Endothelial cell of umbilical vein (primary cell): Measurements from ENCODE around the gene AFF1.

Experiments
- CTCF ChIP-seq, 2 donors: IDR thresholded peaks; 1 replicate in 1 of 2; 2 replicates in 1 of 2; pipeline ENCODE4 v1.5.1; 2011; ENCODE audit warnings: low read length in 2 of 2, mild to moderate bottlenecking in 2 of 2, moderate library complexity in 2 of 2, control low read depth in 1 of 2, inconsistent platforms in 1 of 2, low read depth in 1 of 2; ENCODE audit not compliant: insufficient read depth in 1 of 2; ENCODE audit errors: extremely low read depth in 1 of 2
- EZH2 ChIP-seq: IDR thresholded peaks from 2 replicates; pipeline ENCODE4 v1.6.1; 2012; ENCODE audit warnings: borderline replicate concordance, low read depth, mild to moderate bottlenecking, moderate library complexity, low read length, inconsistent platforms; ENCODE audit not compliant: severe bottlenecking
- FOS ChIP-seq: IDR thresholded peaks from 2 replicates; pipeline ENCODE4 v1.6.1; 2011; ENCODE audit warnings: mild to moderate bottlenecking, low read length, moderate library complexity, borderline replicate concordance; ENCODE audit not compliant: insufficient read depth
- JUN ChIP-seq: IDR thresholded peaks from 2 replicates; pipeline ENCODE4 v1.6.1; 2011; ENCODE audit warnings: borderline replicate concordance, low read depth; ENCODE audit not compliant: insufficient read length, insufficient read depth
- MAX ChIP-seq: IDR thresholded peaks from 2 replicates; pipeline ENCODE4 v1.6.1; 2011; ENCODE audit not compliant: insufficient read depth, insufficient read length
- MYC ChIP-seq: IDR thresholded peaks from one replicate; pipeline ENCODE4 v1.6.1; 2011; ENCODE audit warnings: mild to moderate bottlenecking, low read depth, low read length
- POLR2A ChIP-seq: IDR thresholded peaks from 2 replicates; pipeline ENCODE4 v1.6.1; 2012; ENCODE audit warnings: low read depth, mild to moderate bottlenecking, control low read depth, low read length
- POLR2AphosphoS5 ChIP-seq: IDR thresholded peaks from 2 replicates; pipeline ENCODE4 v1.6.1; 2012; ENCODE audit warnings: low read depth, mild to moderate bottlenecking, control low read depth, low read length, moderate library complexity; ENCODE audit not compliant: insufficient read depth

- no peak for TF ChIP-seq CTCF (IDR thresholded peaks at IDR 0.05; ENCODE audit: extremely low read depth in 1 of 2, insufficient read depth in 1 of 2, low read depth in 1 of 2, low read length in 2 of 2)
- no peak for TF ChIP-seq POLR2A
- no peak for TF ChIP-seq POLR2AphosphoS5
- TF ChIP-seq MAX: no peak
- TF ChIP-seq EZH2: no peak
- no peak for TF ChIP-seq JUN
- TF ChIP-seq MYC: no peak
- TF ChIP-seq FOS: no peak
Observed at GRCh38 chr4:86994686-86995085, 59.9 kb downstream of the AFF1 start.
